ENCODE results near the gene UNC93A.
"Not testable (repeated sequence)": the region's sequence is repeated elsewhere in the genome, so short reads cannot be mapped to it uniquely, and the experiment has no call there.

UNC93A gene

GRCh38 chr6:167311286-167311685 is 20.2 kb downstream of the UNC93A start:
- no peak for DNase-seq

- DNase-seq, result not testable (repeated sequence)
Measured at GRCh38 chr6:167311691-167312090, 20.6 kb downstream of the UNC93A start.

GRCh38 chr6:167314180-167314821 is 23.2 kb downstream of the UNC93A start:
- DNase-seq, result no peak

- DNase-seq, result no peak
Measured at GRCh38 chr6:167317172-167317571, 26.1 kb downstream of the UNC93A start.

GRCh38 chr6:167318354-167318753 is 27.2 kb downstream of the UNC93A start:
- not testable (repeated sequence) for DNase-seq

GRCh38 chr6:167318856-167319255 is 27.7 kb downstream of the UNC93A start:
- DNase-seq, result not testable (repeated sequence)

- DNase-seq, result not testable (repeated sequence)
Measured at GRCh38 chr6:167319856-167320753, 29.0 kb downstream of the UNC93A start.

DNA sequence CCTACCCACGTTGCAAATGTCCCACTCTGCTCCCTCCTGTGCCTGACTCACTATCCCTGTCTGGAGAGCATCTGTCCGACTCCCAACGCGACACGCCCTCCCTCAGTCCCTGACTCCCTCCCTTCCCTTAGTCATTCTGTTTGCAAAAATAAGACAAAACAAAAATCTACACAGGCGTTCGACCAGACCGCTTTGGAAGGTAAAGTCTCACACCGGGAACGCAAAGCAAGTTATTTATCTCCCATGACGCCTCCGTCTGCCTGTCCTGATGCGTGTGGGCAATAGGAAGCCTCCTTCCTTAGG is 29.6 kb downstream of the UNC93A start:
- not testable (repeated sequence) for DNase-seq

- not testable (repeated sequence) for DNase-seq
Measured at GRCh38 chr6:167321185-167321584, 30.1 kb downstream of the UNC93A start.

DNA sequence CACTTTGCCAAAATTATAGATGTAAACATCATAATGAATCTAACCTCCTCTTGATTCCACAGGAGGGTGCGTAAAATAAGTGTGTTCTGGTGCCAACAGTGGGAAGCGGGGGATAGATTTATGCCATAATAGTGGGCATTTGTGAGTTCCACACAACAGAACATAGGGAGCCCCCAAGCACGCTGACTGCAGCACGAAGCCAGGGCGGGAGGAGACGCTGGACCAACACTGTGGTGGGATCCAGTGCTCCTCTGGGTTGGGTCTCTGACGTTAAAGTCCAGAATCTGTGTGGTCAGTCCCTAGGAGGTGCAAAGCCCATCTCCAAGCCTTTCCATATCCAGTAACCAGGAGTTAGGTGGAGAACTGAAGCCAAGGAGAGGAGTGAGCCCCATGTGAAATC is 32.0 kb downstream of the UNC93A start:
- no peak for DNase-seq

GRCh38 chr6:167324111-167324510 is 33.0 kb downstream of the UNC93A start:
- no peak for DNase-seq

GRCh38 chr6:167325766-167326165 is 34.7 kb downstream of the UNC93A start:
- no peak for DNase-seq

DNA sequence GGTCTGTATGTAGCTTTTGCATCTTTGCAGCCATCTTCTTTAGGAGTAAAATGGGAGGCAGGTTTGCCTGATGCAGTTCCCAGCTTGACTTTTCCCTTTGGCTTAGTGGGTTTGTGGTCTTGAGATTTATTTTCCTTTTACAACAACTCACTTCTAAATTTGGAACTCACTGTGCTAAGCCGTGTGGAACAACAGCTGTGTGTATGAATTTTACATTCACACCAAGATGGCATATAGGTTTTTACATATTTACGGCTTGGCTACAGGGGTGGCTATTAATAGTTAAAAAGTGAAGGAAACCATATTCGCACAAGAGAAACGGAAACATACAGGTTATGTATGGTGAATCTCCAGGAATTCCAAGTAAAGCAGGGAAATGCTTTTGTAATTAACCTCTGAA is 36.3 kb downstream of the UNC93A start:
- no peak for DNase-seq

- no peak for DNase-seq
Measured at GRCh38 chr6:167328086-167328485, 37.0 kb downstream of the UNC93A start.

DNA sequence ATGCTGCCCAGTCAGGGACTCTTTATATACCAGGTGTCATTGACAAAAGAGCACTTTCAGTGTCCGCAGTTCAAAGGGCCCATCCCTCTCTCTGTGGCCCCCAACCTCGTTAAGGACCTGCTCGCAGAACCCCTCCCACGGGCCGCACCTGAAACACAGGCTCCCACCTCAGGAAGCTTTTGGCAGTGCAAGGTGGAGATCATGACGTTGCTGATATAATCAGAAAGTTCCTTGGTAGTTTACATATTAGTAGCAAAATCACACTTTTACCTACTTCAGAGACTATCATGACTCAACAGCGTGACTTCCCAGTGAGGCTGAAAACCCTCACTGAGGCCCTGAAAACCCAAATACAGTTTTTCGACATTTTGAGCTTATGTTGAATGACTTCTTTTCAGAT is 37.9 kb downstream of the UNC93A start:
- DNase-seq, result no peak

DNA sequence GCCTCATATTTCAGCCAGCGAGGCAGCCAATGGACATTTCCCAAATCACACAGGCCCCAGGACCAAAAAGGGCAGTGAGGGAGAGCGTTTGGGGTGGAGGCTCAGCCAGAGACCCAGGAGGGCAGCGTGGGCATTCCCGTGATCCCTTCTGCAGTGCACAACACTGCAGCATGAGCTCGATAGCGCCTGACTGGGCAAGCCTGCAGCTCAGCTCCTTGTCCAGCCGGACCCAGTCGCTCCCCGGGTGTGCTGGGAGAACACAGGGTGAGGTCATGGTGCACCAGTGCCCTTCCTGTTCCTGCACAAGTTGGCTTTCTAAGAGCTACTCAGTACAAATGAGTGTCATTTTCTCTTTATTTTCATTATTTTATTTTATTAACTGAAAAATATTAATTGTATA is 39.6 kb downstream of the UNC93A start:
- no peak for DNase-seq

DNA sequence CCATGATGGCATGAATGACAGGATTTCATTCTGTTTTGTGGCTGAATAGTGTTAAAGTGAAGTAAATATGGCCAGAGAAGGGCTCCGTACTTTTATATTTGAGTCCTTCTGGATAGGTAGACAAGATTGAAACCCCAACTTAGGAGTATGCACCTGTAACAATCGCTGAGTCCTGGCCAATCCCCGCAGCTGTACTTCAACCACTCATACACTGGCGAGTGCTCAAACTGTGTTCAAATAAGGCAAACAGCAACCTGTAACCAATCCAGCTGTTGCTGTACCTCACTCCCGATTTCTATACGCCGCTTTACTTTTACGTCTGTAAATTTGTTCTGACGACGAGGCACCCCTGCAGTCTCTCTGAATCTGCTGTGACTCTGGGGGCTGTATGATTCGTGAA is 40.5 kb downstream of the UNC93A start:
- DNase-seq, result no peak

DNA sequence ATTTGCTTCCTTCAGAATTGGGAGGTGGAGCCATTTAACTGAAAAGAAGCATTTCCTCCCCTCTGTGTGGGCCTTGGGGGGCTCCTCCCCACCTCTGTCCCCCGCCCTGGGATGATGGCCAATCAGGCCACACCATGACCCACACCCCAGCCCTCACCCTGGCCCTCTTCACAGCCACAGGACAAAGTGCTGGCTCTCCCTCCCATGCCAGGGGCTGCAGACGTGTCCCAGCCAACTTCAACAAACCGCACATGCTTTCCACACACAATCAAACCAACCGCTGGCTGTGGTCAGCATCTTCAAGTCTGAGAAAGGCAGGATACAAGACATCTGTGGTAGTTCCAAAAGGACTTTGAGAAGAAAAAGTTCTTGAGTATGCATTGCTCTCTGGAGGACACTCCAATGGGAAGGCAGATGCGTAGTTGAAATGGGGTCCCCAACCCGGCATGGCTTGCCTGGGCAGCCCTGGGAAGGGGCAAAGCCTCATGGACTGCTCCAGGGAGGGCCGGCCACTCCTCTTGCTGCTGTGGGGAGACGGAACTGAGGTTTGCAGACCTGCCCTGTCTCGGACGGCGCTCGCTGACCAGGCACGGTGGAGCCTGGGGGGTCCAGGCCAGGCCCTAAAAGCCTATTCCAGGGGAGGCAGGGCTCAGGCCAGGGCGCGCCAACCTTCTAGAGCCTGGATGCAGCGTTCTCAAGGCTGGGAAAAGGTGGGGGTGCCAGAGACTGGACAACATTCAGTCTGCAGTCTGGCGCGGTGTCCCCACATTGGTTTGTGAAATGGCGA is 45.9 kb downstream of the UNC93A start:
- no peak for DNase-seq

DNA sequence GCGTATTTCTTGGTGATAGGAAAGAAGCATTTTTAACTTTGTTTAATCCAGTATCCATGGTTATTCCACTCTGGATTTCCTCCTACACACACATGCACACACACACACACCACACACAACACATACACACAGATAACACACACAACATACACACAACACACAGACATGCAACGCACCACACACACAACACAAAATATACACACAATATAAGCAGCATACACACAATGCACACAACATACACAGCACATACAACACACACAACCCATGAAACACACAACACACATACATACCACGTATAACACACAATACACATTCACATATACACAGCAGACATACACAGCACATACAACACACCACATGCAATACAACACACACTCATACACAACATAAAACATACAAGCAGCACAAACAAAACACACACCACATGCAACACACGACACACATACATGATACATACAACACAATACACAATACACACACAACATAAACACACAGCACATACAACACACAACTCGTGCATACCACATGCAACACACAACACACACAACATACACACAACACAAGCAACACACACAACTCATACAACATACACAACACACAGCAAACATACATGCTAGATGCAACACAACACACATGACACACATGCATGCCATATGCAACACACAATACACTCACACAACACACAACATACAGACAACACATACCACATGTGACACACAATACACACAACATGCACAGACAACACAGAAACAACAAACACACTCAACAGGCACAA is 46.7 kb downstream of the UNC93A start:
- DNase-seq, result no peak

DNA sequence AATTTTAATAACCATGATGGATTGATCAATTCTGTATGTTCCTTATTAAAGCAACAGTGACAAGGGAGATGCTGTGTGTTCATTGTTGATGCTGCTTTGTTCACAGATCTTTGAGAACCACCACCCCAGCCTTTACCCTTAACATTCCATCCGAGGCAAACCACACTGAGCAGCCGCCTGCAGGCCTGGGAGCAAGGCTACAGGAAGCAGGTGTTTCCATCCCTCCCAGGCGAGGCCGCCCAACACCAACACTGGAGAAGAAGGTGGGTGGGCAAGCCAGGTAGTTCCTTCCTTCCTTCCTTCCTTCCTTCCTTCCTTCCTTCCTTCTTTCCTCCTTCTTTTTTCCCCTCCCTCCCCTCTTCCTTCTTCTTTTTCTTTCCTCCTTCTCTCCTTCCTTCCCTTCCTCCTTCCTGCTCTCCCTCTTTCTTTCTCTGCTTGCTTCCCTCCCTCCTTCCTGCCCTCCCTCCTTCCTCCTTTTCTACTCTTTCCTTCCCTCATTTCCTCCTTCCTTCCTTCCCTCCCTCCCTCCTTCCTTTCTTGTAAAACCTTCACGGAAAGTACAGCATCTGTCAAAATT is 47.5 kb downstream of the UNC93A start:
- DNase-seq, result no peak

- no peak for DNase-seq
Measured at GRCh38 chr6:167341038-167341583, 50.0 kb downstream of the UNC93A start.

All from right kidney (tissue), 1 donor.